A673 (cell line): ENCODE measurements around the gene RALGPS1.

Source experiments
- CTCF ChIP-seq: fragments of 300-800, 200-600 bp; sonication (generic); conservative IDR thresholded peaks from 2 replicates; pipeline ENCODE4 v1.5.1; 2017; ENCODE audit warnings: low read depth, mild to moderate bottlenecking, antibody characterized with exemption, low read length, moderate library complexity, mixed read lengths
- EZH2 ChIP-seq: fragments of 200-600 bp; sonication (generic); IDR thresholded peaks from 2 replicates; pipeline ENCODE4 v1.6.1; 2017; ENCODE audit warnings: borderline replicate concordance, low read depth, mild to moderate bottlenecking, mixed read lengths, antibody characterized with exemption, low read length; ENCODE audit not compliant: poor library complexity, severe bottlenecking

- TF ChIP-seq CTCF (no peak), EZH2 (no peak)
Observed at GRCh38 chr9:127177231-127177630, 262.6 kb downstream of the RALGPS1 start.
